ENCODE measurements around the gene OR1F1.
"Not testable (repeated sequence)": the region's sequence is repeated elsewhere in the genome, so short reads cannot be mapped to it uniquely, and the experiment has no call there.

OR1F1 gene

DNA sequence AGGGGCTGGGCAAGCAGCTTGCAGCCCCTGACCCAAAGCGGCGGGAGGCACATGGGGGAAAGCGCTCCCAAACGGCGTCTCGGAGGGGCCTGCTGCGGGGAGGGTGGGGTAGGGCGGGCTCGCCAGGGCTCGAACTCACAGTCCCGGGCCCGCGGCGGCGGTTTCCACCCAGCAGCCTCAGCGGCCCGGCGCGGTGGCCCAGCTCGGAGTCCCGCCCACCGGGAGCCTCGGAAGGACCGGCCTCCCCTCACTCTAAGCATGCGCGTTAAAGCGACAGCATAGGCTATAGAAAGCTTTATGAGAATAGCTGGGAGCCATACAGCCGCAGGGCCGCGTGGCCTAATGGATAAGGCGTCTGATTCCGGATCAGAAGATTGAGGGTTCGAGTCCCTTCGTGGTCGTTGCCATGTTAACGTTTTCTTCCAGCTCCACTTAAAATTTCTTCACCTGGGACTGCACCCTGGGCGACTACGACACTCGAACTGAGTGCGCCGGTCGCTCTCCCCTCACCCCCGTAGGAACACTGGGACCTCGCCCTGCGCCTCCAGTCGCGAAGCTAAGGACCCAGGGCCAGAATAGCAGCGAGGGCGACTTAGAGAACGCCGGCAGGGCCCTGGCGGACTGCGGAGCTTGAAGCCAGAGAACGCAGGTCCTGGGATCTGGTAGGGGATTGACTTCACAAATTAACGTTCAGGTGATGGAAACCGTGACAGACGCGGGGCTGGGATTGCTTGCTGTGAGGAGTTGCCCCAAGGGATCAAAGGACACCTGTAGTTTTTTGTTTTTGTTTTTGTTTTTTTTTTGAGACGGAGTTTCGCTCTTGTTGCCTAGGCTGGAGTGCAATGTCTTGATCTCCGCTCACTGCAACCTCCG is 37.4 kb upstream of the OR1F1 start:
- DNase-seq, result peak; percentile 98 to 99 (median 98)

DNA sequence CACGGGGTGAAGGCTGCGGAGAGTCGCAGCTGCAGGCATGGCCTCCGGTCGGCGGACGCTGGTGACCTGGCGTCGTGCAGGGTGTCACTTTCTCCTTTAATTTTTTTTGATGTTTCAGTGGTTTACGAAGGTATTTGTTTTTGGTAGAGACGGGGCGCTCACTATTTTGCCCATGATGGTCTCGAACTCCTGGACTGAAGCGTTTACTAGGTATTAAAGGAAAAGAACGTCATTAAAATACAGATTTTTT is 36.1 kb upstream of the OR1F1 start:
- peak in 1 of 3 donors; percentile 21 for DNase-seq

- DNase-seq, result peak; percentile 87 to 92 (median 89)
These were observed 35.6 kb upstream of the OR1F1 start for GRCh38 chr16:3152277-3152990.

- DNase-seq, result no peak
These were observed 35.0 kb upstream of the OR1F1 start for GRCh38 chr16:3152991-3153368.

- DNase-seq, result no peak
These were observed 32.8 kb upstream of the OR1F1 start for GRCh38 chr16:3155181-3155580.

GRCh38 chr16:3155972-3156371 is 32.0 kb upstream of the OR1F1 start:
- no peak for DNase-seq

GRCh38 chr16:3157229-3158025 is 30.6 kb upstream of the OR1F1 start:
- peak; percentile 78 to 85 (median 79) for DNase-seq

- peak in 1 of 3 donors; percentile 31 for DNase-seq
These were observed 29.9 kb upstream of the OR1F1 start for GRCh38 chr16:3158026-3158509.

- DNase-seq, result peak; percentile 80 to 88 (median 82)
These were observed 29.3 kb upstream of the OR1F1 start for GRCh38 chr16:3158510-3159314.

GRCh38 chr16:3161235-3162018 is 26.6 kb upstream of the OR1F1 start:
- no peak for DNase-seq

- DNase-seq, result no peak
These were observed 23.6 kb upstream of the OR1F1 start for GRCh38 chr16:3164121-3164991.

DNA sequence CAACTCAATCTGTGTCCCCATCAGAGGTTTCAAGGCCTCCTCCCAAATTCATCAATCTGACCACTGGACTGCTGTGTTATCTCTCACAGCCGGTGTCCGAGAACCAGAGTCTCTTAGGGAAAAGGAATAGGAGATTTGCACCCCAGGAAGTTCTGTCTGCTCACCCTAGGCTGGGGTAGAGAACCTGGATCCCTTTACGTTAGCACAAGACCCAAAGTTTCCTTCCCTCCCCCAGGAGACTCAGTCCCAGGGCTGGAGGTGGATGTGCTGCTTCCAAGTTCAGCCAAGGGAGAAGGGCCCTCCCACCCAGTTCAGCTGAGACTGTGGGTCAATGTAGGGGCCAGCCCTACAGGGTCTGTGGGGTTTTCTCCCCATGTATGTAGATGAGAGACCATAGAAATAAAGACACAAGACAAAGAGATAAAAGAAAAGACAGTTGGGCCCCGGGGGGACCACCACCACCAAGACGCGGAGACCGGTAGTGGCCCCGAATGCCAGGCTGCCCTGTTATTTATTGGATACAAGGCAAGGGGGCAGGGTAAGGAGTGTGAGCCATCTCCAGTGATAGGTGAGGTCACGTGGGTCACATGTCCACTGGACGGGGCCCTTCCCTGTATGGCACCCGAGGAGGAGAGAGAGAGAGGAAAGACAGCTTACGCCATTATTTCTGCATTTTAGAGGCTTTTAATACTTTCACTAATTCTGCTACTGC is 22.7 kb upstream of the OR1F1 start:
- DNase-seq, result no peak

DNA sequence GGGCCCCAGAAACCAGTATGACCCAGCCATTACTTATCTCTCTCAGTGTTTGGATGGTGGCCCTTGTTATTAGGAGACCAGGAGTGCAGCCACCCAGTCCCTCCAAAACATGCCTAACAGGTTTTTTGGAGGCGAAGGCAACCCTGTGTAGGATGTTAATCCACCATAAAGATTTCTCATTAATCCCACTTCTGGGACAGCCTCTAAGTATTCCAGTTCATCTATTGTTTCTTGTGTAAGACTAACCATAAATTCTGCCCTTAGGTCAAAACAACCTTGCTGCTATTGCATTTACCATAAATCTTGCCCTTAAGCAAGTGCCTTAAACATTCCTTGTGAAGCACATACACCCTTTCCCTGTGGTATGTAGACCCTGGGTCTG is 21.5 kb upstream of the OR1F1 start:
- DNase-seq, result no peak

GRCh38 chr16:3168729-3169128 is 19.3 kb upstream of the OR1F1 start:
- not testable (repeated sequence) for DNase-seq

DNA sequence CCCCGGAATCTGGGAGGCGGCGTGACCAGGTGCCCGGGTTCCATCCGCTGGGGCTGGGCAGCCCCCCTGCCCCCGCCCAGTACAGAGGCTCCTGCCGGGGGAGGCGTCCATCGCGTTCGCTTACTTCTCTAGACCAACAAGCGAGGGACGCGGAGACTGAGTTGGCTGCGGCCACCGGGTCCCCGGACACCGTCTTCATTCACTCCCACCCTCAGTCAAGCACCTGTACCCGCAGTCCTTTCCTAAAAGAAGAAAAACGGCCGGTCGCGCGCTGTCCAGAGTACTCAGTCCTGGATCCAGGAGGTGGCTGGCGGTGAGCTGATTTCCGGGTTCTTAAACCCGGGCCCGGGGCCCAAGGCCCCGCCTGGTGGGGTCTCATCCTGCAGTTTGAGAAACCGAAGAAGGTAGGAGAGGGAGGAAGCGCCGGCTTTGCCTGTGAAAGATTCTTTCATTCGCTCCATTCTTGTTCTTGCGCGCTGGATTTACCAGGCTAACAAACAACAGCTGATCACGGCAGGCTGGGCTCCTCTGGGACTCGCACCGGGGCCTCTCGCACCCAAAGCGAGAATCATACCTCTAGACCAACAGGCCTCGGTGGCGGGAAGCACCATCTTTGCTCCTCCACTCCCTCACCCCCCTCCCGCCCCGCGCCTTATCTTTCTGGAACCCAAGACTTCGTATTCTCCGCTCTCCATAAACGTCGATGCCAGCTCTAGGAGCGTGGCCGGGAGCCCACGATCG is 17.4 kb upstream of the OR1F1 start:
- no peak for DNase-seq

- peak; percentile 59 to 62 (median 62) for DNase-seq
These were observed 16.7 kb upstream of the OR1F1 start for GRCh38 chr16:3171181-3171854.

DNA sequence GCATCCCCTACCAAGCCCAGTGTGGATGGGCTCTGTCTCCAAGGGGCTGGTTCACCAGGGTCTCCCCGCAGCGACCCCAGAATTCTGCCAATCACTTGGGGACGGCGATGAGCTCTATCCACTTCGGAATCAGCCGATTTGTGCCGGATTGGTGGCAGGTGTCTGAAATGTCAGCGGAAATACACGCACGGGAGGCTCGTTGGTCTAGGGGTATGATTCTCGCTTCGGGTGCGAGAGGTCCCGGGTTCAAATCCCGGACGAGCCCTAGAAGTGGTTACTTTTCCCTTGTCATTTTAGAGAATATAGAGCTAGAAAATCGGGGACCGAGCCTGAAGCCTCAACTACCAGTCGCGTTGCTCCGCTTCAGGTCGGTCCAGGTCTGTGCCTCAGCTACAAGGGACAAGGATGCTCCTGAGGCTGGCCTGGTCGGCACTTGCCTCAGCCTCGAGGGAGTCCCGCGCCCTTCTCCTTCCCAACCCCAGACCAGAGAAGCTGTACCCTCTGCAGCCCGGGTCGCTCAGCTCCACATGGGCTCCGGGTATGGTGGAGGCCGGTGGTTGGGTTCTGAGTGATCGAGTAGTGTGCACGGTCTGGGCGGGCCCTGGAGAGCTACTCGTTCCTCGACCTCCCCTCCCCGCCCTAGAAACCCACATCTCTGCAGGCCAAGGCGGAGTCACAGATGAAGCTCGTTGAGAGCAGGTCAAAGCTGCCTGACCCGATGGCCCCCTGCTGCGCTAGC is 16.0 kb upstream of the OR1F1 start:
- DNase-seq, result no peak
